ENCODE measurements around the gene ALK. TPM values are rescaled to one million over a fixed set of nuclear protein-coding genes. Genes with fewer than 3 reads are reported as not detected.

ALK gene
- total and polyA plus RNA-seq, 2 donors (not counting 1 experiment from before 2014, with no cell fraction given), result not detected

DNA sequence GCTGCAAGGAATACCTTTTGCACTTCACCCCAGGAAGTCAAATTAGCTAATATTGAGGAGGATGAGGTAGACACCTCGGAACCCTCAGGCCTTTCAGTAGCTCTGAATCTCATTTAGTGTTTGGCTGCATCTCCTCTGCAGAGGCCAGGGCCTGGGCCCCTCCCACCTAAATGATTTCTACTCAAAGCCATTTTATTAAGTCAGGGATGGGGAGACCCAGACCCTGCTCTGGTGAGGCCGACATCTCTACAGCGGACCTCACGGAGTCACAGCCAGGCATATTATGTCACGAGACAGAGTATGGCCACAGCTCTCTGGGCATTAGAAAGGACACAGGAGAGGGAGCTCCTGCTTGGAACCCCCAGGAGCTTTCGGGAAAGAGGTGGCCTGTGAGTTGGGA lies 305.5 kb downstream of the ALK start:
- TF ChIP-seq EZH2 (IDR thresholded peaks at IDR 0.05; ENCODE audit: borderline replicate concordance, insufficient read depth, low read depth, low read length, poor library complexity, severe bottlenecking), result no peak
- TF ChIP-seq, protein P1, sequence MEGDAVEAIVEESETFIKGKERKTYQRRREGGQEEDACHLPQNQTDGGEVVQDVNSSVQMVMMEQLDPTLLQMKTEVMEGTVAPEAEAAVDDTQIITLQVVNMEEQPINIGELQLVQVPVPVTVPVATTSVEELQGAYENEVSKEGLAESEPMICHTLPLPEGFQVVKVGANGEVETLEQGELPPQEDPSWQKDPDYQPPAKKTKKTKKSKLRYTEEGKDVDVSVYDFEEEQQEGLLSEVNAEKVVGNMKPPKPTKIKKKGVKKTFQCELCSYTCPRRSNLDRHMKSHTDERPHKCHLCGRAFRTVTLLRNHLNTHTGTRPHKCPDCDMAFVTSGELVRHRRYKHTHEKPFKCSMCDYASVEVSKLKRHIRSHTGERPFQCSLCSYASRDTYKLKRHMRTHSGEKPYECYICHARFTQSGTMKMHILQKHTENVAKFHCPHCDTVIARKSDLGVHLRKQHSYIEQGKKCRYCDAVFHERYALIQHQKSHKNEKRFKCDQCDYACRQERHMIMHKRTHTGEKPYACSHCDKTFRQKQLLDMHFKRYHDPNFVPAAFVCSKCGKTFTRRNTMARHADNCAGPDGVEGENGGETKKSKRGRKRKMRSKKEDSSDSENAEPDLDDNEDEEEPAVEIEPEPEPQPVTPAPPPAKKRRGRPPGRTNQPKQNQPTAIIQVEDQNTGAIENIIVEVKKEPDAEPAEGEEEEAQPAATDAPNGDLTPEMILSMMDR (IDR thresholded peaks at IDR 0.05), result no peak
- H3K4me3 ChIP-seq (ENCODE audit: control extremely low read depth in 1 of 5, extremely low read depth in 1 of 5, insufficient read depth in 1 of 5, low read depth in 2 of 5, low read length in 4 of 5), result no peak overlapping the region
- Mint-ChIP-seq H3K9me3 (ENCODE audit: insufficient read depth) (no peaks in the 10 kb centered on the region), H3K4me3 (no peak overlapping the region), H3K27me3 (peaks cover 11% of the 10 kb centered on the region), H3K27ac (no peak overlapping the region), H3K4me1 (no peaks in the 10 kb centered on the region)
- no peak overlapping the region for H2AFZ ChIP-seq (ENCODE audit: insufficient read depth, low read depth, low read length, poor library complexity, severe bottlenecking)
- H3K4me2 ChIP-seq (replicated peaks; ENCODE audit: low read depth, low read length, poor library complexity, severe bottlenecking), result no peak overlapping the region
- no peaks in the 10 kb centered on the region for H3K79me2 ChIP-seq (ENCODE audit: control insufficient read depth, insufficient read depth, low read length)
- intact Hi-C loops (cut with micrococcal nuclease), result no loop called here
- ChIA-PET CTCF (no interaction called here), POLR2A (no interaction called here)
- no peak overlapping the region for H3K9ac ChIP-seq (ENCODE audit: low read length)
- 97% methylated on average over 4 of the region's 6 CpGs for WGBS (ENCODE audit: insufficient coverage)
- DNase-seq (no peak), ATAC-seq (ENCODE audit: low read depth) (no peak)
- H3K27ac ChIP-seq (ENCODE audit: low read length in 2 of 2), result no peak overlapping the region
- no peaks in the 10 kb centered on the region for H4K20me1 ChIP-seq (ENCODE audit: control insufficient read depth, insufficient read depth, low read length, poor library complexity, severe bottlenecking)
- no peaks in the 10 kb centered on the region for H3K27me3 ChIP-seq (replicated peaks in 1 of 4; ENCODE audit: control extremely low read depth in 1 of 4, control insufficient read depth in 3 of 4, insufficient read depth in 4 of 4, low read length in 3 of 4)
- H3K36me3 ChIP-seq (replicated peaks in 1 of 2; ENCODE audit: control extremely low read depth in 1 of 2, control insufficient read depth in 1 of 2, extremely low read depth in 1 of 2, insufficient read depth in 2 of 2, low read length in 1 of 2), result no peaks in the 10 kb centered on the region
- no peaks in the 10 kb centered on the region for H3K9me3 ChIP-seq (ENCODE audit: control extremely low read depth in 1 of 3, control insufficient read depth in 2 of 3, insufficient read depth in 1 of 3, low read length in 2 of 3)
- no peaks in the 10 kb centered on the region for H3K4me1 ChIP-seq (ENCODE audit: control insufficient read depth in 2 of 2, insufficient read depth in 2 of 2, low read length in 2 of 2)

GRCh38 chr2:29615183-29615582 lies 306.2 kb downstream of the ALK start:
- no peak for TF ChIP-seq EZH2 (IDR thresholded peaks at IDR 0.05; ENCODE audit: borderline replicate concordance, insufficient read depth, low read depth, low read length, poor library complexity, severe bottlenecking)
- TF ChIP-seq, protein P1 (IDR thresholded peaks at IDR 0.05), result no peak
- 100% methylated on average over 1 of the region's 5 CpGs for WGBS (ENCODE audit: insufficient coverage)
- Histone ChIP-seq H3K4me3 (ENCODE audit: control extremely low read depth in 1 of 5, extremely low read depth in 1 of 5, insufficient read depth in 1 of 5, low read depth in 2 of 5, low read length in 4 of 5) (no peak overlapping the region), H3K79me2 (ENCODE audit: control insufficient read depth, insufficient read depth, low read length) (no peaks in the 10 kb centered on the region), H2AFZ (ENCODE audit: insufficient read depth, low read depth, low read length, poor library complexity, severe bottlenecking) (no peak overlapping the region), H3K4me1 (ENCODE audit: control insufficient read depth in 2 of 2, insufficient read depth in 2 of 2, low read length in 2 of 2) (no peaks in the 10 kb centered on the region), H3K9ac (ENCODE audit: low read length) (no peak overlapping the region), H3K27ac (ENCODE audit: low read length in 2 of 2) (no peak overlapping the region), H4K20me1 (ENCODE audit: control insufficient read depth, insufficient read depth, low read length, poor library complexity, severe bottlenecking) (no peaks in the 10 kb centered on the region), H3K36me3 (replicated peaks in 1 of 2; ENCODE audit: control extremely low read depth in 1 of 2, control insufficient read depth in 1 of 2, extremely low read depth in 1 of 2, insufficient read depth in 2 of 2, low read length in 1 of 2) (no peaks in the 10 kb centered on the region), H3K27me3 (replicated peaks in 1 of 4; ENCODE audit: control extremely low read depth in 1 of 4, control insufficient read depth in 3 of 4, insufficient read depth in 4 of 4, low read length in 3 of 4) (no peaks in the 10 kb centered on the region), H3K9me3 (ENCODE audit: control extremely low read depth in 1 of 3, control insufficient read depth in 2 of 3, insufficient read depth in 1 of 3, low read length in 2 of 3) (no peaks in the 10 kb centered on the region), H3K4me2 (replicated peaks; ENCODE audit: low read depth, low read length, poor library complexity, severe bottlenecking) (no peak overlapping the region)
- ChIA-PET CTCF (no interaction called here), POLR2A (no interaction called here)
- no peak for ATAC-seq (ENCODE audit: low read depth)
- no peak for DNase-seq
- no peaks in the 10 kb centered on the region for H3K4me1 Mint-ChIP-seq
- H3K9me3 Mint-ChIP-seq (ENCODE audit: insufficient read depth), result no peaks in the 10 kb centered on the region
- no peak overlapping the region for H3K4me3 Mint-ChIP-seq
- H3K27me3 Mint-ChIP-seq, result peaks cover 16% of the 10 kb centered on the region
- intact Hi-C loops (cut with micrococcal nuclease), result no loop called here
- H3K27ac Mint-ChIP-seq, result no peak overlapping the region
